HAP-1 (cell line): ENCODE measurements around the gene DPP6.
"Not testable (repeated sequence)": the region's sequence is repeated elsewhere in the genome, so short reads cannot be mapped to it uniquely, and the experiment has no call there.

Experiments used
- DNase-seq, 2 experiments: peaks; one replicate each; pipeline ENCODE4 v3.0.0-alpha.2; 2016 to 2020; ENCODE audit warnings: low spot score in 2 of 2
- H3K27me3 ChIP-seq: fragments of 250-450 bp; sonication (Bioruptor Pico); 2 replicates; pipeline ENCODE4 v1.5.1; 2020; ENCODE audit warnings: low read depth, mild to moderate bottlenecking, moderate library complexity
- H3K36me3 ChIP-seq: fragments of 250-450 bp; sonication (Bioruptor Pico); replicated peaks from 2 replicates; pipeline ENCODE4 v1.5.1; 2020; ENCODE audit warnings: mild to moderate bottlenecking
- H3K4me1 ChIP-seq: fragments of 250-450 bp; sonication (Bioruptor Pico); 2 replicates; pipeline ENCODE4 v1.5.1; 2020; ENCODE audit warnings: mild to moderate bottlenecking
- H3K4me3 ChIP-seq: fragments of 250-450 bp; sonication (Bioruptor Pico); 2 replicates; pipeline ENCODE4 v1.5.1; 2020; ENCODE audit warnings: mild to moderate bottlenecking, moderate library complexity
- H3K9me3 ChIP-seq: fragments of 250-450 bp; sonication (Bioruptor Pico); 2 replicates; pipeline ENCODE4 v1.5.1; 2020; ENCODE audit warnings: mild to moderate bottlenecking, moderate library complexity
- in situ Hi-C: fragments of 300-500 bp; cut with MboI; formaldehyde crosslinking; loops from 3 replicates; pipeline ENCODE4 v1.14.3; 2020; ENCODE audit warnings: low sequenced_read_pairs, inconsistent platforms, mixed read lengths

Gene DPP6

DNA sequence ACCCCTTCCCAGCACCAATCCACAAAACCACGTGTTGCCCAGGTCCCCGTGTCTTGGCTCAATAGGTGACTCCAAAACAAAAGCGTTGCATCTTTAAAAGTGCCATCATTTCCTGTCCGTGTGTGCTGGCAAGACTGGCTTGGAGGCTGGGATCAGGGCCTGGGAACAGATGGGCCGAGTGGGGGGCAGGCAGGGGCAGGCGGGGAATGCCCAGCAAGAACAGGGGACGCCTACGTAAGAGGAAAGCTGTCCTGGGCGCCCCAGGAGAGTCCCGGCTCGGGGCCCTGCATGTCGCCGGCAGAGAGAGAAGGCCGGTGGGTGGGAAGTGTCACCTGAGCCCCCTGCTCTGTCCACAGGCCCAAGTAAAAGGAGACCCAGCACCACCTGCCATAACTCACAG lies 864.2 kb downstream of the DPP6 start:
- Histone ChIP-seq H3K9me3 (no peaks in the 10 kb centered on the region), H3K36me3 (no peaks in the 10 kb centered on the region), H3K27me3 (no peaks in the 10 kb centered on the region), H3K4me1 (no peaks in the 10 kb centered on the region), H3K4me3 (no peak overlapping the region)
- no peak for DNase-seq
- in situ Hi-C loops, result no loop called here

DNA sequence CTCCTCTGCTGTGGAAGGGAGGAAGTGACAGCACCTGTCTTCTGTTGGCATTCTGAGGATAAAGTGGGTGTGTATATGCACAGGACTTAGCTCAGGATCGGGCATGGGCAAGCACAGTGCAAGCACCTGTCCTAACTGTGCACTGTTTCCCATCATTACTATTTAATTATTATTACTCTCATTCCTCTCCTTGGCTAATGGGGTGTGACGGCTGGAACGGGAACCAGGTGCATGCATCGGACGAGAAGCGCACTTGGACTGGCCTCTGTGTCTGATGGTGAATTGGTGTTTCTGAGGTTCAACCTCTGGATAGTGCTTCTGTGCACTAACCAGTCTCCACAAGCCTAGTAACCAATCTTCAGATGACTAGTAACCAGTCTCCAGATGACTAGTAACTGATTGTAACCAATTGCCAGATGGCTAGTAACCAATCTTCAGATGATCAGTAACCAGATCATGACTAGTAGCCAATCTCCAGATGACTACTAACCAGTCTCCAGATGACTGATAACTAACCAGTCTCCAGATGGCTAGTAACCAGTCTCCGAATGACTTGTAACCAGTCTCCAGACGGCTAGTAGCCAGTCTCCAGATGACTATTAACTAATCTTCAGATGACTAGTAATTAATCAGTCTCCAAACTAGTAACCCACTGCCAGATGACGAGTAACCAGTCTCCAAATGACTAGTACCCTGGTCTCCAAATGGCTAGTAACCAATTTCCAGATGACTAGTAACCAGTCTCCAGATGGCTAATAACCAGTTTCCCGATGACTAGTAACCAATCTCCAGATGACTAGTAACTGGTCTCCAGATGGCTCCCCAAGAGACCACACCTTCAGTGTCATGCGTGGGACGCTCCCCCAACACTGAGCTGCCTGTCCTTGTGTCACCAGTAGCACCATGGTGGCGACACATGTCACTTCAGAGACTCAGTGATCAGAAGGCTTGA lies 864.9 kb downstream of the DPP6 start:
- H3K36me3 ChIP-seq, result no peaks in the 10 kb centered on the region
- no peak overlapping the region for H3K4me3 ChIP-seq
- H3K27me3 ChIP-seq, result no peaks in the 10 kb centered on the region
- DNase-seq, result no peak
- H3K9me3 ChIP-seq, result no peaks in the 10 kb centered on the region
- H3K4me1 ChIP-seq, result no peaks in the 10 kb centered on the region
- in situ Hi-C loops, result no loop called here

DNA sequence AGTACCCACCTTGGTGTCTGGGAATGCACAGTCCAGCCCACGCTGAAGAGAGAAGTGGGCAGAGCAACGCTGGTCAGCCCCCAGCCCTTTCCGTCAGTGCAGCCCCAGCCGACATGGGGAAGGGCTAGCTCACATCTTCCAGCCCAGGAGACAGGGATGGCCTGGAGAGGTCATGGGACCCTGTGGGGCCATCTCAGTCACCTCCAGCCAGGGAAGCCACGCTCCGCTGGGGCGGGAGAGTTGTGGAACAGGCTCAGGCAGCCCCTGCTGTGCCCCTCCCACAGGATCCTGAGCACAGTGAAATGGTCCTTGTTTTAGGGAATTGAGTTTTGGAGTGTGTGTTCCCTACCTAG lies 865.6 kb downstream of the DPP6 start:
- in situ Hi-C loops, result no loop called here
- Histone ChIP-seq H3K4me1 (no peaks in the 10 kb centered on the region), H3K36me3 (no peaks in the 10 kb centered on the region), H3K9me3 (no peaks in the 10 kb centered on the region), H3K4me3 (no peak overlapping the region), H3K27me3 (no peaks in the 10 kb centered on the region)
- no peak for DNase-seq

GRCh38 chr7:154918266-154918665 lies 866.1 kb downstream of the DPP6 start:
- Histone ChIP-seq H3K4me3 (no peak overlapping the region), H3K36me3 (no peaks in the 10 kb centered on the region), H3K4me1 (no peaks in the 10 kb centered on the region), H3K9me3 (no peaks in the 10 kb centered on the region), H3K27me3 (no peaks in the 10 kb centered on the region)
- no peak for DNase-seq
- in situ Hi-C loops, result no loop called here

GRCh38 chr7:154918741-154919140 lies 866.5 kb downstream of the DPP6 start:
- H3K9me3 ChIP-seq, result no peaks in the 10 kb centered on the region
- H3K4me3 ChIP-seq, result no peak overlapping the region
- no peak for DNase-seq
- no peaks in the 10 kb centered on the region for H3K36me3 ChIP-seq
- in situ Hi-C loops, result no loop called here
- H3K27me3 ChIP-seq, result peaks cover 3% of the 10 kb centered on the region; the same call in 1 of the 2 replicates
- no peaks in the 10 kb centered on the region for H3K4me1 ChIP-seq

GRCh38 chr7:154919344-154920225 lies 867.4 kb downstream of the DPP6 start:
- in situ Hi-C loops, result loop anchor here (10.0 kb wide), 1 partner anchor 425 kb away; no protein-coding TSS in a partner anchor
- H3K4me1 ChIP-seq, result no peaks in the 10 kb centered on the region
- no peaks in the 10 kb centered on the region for H3K9me3 ChIP-seq
- no peak overlapping the region for H3K4me3 ChIP-seq
- peaks cover 10% of the 10 kb centered on the region; the same call in 1 of the 2 replicates for H3K27me3 ChIP-seq
- H3K36me3 ChIP-seq, result no peaks in the 10 kb centered on the region
- DNase-seq, result no peak

DNA sequence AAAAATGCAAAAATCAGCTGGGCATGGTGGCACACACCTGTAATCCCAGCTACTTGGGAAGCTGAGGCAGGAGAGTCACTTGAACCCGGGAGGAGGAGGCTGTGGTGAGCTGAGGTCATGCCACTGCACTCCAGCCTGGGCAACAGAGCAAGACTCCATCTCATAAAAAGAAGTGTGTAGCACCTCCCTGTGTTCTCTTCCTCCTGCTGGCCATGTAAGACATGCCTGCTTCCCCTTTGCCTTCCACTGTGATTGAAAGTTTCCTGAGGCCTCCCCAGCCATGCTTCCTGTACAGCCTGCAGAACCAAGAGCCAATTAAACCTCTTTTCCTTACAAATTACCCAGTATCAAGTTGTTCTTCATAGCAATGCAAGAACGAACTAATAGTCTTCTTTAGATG lies 870.3 kb downstream of the DPP6 start:
- not testable (repeated sequence) for H3K4me3 ChIP-seq, H3K9me3 ChIP-seq, DNase-seq, H3K4me1 ChIP-seq, H3K36me3 ChIP-seq
- peaks cover 20% of the 10 kb centered on the region for H3K27me3 ChIP-seq
- in situ Hi-C loops, result loop anchor here (10.0 kb wide), 1 partner anchor 422 kb away; no protein-coding TSS in a partner anchor

GRCh38 chr7:154927624-154928125 lies 875.5 kb downstream of the DPP6 start:
- H3K4me3 ChIP-seq, result peak overlapping the region; percentile 27
- DNase-seq, result peak; percentile 79 to 87
- in situ Hi-C loops, result loop anchor here (10.0 to 25.0 kb wide), 2 partner anchors 417 to 835 kb away; no protein-coding TSS in a partner anchor
- H3K9me3 ChIP-seq, result no peaks in the 10 kb centered on the region
- peaks cover 20% of the 10 kb centered on the region for H3K27me3 ChIP-seq
- peaks cover 5% of the 10 kb centered on the region; the same call in 1 of the 2 replicates for H3K4me1 ChIP-seq
- H3K36me3 ChIP-seq, result no peaks in the 10 kb centered on the region

GRCh38 chr7:154928136-154929005 lies 876.2 kb downstream of the DPP6 start:
- Histone ChIP-seq H3K4me3 (peak overlapping the region; percentile 27), H3K36me3 (no peaks in the 10 kb centered on the region), H3K9me3 (no peaks in the 10 kb centered on the region), H3K27me3 (peaks cover 20% of the 10 kb centered on the region), H3K4me1 (peaks cover 5% of the 10 kb centered on the region; the same call in 1 of the 2 replicates)
- peak; percentile 25 to 70 for DNase-seq
- in situ Hi-C loops, result loop anchor here (10.0 to 25.0 kb wide), 2 partner anchors 416 to 834 kb away; no protein-coding TSS in a partner anchor

DNA sequence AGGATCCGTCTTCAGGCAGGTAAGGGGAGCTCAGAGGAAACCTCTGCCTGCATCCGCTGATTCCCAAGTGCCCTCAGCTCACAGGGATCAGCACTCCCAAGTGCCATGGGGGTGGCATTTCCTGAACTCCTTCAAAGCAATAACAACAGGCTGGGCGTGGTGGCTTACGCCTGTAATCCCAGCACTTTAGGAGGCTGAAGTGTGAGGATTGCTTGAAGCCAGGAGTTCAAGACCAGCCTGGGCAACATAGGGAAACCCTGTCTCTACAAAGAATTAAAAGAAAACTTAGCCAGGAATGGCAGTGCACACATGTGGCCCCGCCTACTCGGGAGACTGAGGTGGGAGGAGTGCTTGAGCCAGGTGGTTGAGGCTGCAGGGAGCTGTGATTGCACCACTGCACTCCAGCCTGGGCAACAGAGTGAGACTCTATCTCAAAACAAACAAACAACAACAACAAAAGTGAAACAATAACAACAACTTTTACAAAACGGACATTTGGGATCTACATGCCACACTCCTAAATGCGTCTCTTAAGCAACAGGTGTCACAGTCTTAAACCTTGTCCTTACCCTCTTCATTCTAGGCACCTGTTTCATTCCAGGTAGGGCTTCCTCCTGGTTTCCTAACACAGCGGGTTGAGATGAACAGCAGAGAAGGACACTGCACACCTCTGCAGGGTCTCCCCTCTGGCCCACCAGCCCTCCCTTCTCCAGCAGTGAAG lies 877.0 kb downstream of the DPP6 start:
- Histone ChIP-seq H3K36me3 (no peaks in the 10 kb centered on the region), H3K9me3 (peaks cover 6% of the 10 kb centered on the region), H3K4me3 (peak overlapping the region; percentile 27), H3K4me1 (peaks cover 5% of the 10 kb centered on the region; the same call in 1 of the 2 replicates), H3K27me3 (peaks cover 12% of the 10 kb centered on the region)
- in situ Hi-C loops, result loop anchor here (10.0 to 25.0 kb wide), 2 partner anchors 416 to 833 kb away; no protein-coding TSS in a partner anchor
- no peak for DNase-seq

GRCh38 chr7:154931906-154932305 lies 879.7 kb downstream of the DPP6 start:
- in situ Hi-C loops, result loop anchor here (25.0 kb wide), 1 partner anchor 830 kb away; no protein-coding TSS in a partner anchor
- no peaks in the 10 kb centered on the region for H3K36me3 ChIP-seq
- H3K4me1 ChIP-seq, result peaks cover 5% of the 10 kb centered on the region; the same call in 1 of the 2 replicates
- DNase-seq, result no peak
- no peak overlapping the region for H3K4me3 ChIP-seq
- no peaks in the 10 kb centered on the region for H3K27me3 ChIP-seq
- peaks cover 14% of the 10 kb centered on the region for H3K9me3 ChIP-seq

DNA sequence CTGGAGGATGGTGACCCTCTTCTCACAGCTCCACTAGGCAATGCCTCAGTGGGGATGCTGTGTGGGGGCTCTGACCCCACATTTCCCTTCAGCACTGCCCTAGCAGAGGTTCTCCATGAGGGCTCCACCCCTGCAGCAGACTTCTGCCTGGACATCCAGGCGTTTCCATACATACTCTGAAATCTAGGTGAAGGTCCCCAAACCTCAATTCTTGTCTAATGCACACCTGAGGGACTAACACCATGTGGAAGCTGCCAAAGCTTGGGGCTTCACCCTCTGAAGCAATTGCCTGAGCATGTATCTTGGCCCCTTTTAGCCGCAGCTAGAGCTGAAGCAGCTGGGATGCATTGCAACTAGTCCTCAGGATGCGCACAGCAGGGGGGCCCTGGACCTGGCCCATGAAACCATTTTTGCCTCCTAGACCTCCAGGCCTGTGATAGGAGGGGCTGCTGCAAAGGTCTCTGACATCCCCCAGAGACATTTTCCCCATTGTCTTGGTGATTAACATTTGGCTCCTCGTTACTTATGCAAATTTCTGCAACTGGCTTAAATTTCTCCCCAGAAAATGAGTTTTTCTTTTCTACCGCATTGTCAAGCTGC lies 882.3 kb downstream of the DPP6 start:
- not testable (repeated sequence) for H3K4me1 ChIP-seq, H3K27me3 ChIP-seq, H3K36me3 ChIP-seq, DNase-seq, H3K4me3 ChIP-seq
- H3K9me3 ChIP-seq, result peaks cover 14% of the 10 kb centered on the region
- in situ Hi-C loops, result loop anchor here (25.0 kb wide), 1 partner anchor 828 kb away; no protein-coding TSS in a partner anchor
